ENCODE data around the gene NR5A2.

Gene NR5A2

DNA sequence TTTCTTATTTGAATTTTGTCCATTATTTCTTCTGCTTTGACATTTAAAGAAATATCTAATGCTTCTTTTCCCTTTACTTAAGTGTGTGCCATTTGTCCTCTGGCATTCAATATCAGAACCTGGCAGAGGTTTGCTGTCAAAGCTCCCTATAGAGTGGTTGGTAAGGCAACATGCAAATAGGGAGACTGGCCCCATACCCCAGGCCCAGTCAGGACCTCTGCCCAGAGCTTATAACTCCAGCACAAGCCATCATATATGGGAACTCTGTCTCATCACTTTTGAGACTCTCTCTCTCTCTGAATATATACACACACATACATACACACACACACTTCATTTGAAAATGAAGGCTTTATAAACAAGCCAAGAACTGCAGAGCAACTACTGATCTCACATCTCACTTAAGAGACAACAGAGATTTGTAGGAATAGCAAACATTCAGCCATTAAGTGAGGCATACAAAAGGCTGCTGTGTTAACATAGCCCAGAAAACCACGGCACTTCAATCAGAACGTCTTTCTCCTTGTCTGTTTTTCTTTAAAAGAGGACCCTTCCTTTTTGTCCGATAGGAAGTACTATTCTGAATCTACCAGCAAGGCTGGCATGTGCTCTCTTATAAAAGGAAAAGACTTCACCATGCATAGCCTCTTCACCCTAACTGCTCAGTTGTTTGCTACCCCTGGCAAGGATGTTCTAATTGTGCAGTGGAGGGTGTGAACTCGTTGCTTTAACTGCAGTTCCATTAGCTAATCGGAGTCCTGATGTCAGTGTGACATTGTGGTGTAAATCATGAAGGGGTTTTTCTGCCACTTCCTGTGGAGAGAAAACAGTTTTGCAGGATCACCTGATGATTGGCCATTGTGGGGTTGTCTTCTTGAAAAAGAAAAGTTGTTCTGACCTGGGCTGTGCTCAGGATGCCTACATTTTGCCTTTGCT lies 101.7 kb downstream of the NR5A2 start:
- DNase-seq: no peak

DNA sequence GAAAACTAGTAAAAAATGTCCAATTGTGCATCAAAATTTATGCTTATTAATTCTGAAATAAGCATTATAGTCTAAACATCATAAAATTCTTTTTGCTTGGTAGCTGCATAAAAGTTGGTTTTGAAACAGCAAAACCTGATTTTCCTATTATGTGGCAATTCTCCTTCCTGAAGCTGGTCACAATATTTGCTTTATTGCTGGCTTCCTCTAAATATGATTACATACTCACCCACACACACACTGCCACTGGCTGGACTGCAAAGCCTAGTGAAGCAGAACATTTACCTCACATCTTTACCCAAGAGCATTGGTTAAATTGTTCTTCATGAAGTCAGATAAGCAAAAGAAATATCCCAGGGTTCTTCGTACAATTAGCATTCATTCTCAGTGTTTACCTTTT lies 103.0 kb downstream of the NR5A2 start:
- no peak for DNase-seq

DNA sequence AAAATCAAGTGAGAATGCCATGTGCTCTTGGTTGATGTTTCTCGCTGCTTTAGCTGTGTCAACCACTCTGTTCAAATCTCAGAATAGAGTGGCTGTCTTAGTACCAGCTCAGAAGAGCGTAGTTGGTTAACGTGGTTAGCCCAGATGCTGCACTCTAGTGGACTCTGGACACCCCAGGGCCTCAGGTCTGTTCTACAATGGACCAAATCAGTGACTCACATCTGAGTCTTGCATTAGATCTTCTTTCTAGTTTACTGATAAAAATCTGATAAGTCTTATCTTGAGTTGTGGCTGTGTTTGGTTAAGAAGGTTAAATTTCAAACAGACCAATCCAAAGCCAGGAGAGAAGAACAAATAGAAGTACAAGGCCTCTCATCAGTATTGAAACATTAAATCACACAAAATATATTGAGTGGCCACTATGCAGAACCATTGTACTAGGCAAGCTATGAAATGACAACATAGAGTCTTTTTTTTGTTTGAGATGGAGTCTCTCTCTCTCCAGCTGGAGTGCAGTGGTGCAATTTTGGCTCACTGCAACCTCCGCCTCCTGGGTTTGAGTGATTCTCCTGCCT lies 104.1 kb downstream of the NR5A2 start:
- DNase-seq: no peak

DNA sequence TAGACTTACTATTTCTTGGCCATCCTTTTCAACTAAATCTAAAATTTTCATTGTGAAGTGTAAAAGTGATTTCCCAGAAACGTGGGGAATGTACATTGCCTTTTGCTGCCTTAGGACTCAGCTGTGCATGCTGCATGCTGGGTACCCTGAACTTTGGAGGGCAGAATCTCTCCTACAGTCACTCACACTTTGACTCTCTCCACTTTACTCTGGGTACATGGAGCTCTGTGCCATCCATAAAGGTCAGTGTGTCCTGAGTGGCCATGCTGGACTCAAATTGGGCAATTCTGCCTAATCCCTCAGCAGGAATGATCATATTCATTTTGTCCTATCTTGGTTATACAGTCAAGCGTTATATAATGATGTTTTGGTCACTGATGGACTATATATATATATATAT lies 105.6 kb downstream of the NR5A2 start:
- DNase-seq: no peak

DNA sequence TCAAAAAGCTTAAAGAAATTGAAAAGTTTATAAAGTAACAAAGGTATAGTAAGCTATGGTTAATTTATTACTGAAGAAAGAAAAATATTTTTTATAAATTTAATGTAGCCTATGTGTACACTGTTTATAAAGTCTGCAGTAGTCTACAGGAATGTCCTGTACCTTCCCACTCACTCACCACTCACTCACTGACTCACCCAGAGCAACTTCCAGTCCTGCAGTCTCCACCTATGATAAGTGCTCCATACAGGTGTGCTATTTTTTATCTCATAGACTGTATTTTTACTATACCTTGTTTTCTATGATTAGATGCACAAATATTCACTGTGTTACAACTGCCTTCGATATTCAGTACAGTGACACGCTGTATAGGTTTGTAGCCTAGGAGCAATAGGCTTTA lies 106.6 kb downstream of the NR5A2 start:
- no peak for DNase-seq

DNA sequence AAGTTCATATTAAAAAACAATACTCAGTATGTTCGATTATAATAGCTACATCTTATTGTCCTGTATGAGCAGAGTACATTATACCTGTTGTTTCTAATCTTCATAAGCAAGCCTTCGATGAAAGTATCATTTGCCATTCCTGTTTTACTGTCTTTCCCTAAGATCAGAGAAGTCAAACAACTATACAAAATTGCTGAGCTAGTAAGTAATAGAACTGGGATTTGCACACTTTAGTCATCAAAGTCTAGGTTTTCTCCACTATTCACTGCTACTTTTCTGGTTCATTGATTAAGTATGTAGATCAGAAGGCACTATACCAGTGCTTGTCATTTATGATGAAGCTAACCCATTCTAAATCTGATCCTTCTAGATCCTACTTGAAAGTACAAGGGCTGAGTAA lies 108.9 kb downstream of the NR5A2 start:
- no peak for DNase-seq

DNA sequence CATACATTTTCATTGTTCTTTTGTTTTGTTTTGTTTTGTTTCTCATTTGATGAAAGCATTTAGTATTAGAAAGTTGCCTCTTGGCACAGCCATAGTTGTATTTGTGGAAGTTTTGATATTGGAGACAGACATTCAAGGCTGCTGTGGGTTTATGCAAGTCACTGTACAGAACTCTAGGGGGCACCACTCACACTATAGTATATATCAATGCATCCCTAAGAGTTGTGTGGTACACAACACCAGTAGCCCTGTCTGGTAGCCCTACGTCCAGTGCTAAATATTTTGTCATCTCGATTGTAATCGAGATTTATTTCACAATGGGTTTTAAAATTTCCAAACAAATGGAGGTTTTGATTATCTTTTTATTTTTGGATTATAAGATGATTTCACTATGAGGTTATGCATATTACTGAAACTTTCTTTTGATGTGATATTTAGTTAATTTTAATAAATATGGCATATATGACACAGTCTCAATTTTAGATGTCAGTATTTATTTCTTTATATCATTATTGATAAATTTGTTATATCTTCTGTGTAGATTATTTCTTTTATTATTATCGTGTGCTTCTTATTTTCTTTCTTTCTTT lies 112.2 kb downstream of the NR5A2 start:
- no peak for DNase-seq

DNA sequence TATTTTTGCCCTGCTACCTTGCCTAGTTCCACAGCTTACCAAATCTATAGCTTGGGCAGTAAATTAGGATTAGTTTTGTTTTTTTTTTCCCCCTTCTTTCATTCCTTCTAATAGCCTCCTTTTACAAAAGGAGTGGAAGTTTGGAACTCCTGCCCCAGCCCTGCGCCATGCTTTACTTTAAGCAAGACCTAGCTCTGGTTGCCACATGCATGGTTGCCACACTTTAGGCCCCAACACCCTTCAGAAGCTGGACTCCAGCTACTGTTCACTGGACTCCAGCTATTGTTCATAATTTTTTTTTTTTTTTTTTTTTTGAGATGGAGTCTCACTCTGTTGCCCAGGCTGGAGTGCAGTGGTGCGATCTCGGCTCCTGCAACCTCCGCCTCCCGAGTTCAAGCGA lies 115.8 kb downstream of the NR5A2 start:
- no peak for DNase-seq

DNA sequence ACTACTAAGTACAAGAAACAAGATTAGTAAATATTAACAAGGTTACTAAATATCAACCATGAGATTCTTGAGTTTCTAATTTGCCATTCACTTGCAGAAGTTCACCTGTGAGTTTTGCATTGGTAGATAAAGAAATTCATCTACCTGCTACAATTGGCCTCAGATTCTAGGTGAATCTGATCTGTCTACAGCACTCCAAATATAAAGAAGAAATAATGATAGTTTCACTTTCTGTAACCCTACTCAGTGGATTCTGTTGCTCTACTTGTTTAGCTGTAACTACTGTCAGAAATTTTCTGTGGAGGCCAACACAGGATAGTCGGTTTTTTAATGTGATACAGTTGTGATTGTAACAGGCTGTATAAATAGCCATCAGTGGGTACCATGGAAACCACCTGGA lies 118.6 kb downstream of the NR5A2 start:
- no peak for DNase-seq

DNA sequence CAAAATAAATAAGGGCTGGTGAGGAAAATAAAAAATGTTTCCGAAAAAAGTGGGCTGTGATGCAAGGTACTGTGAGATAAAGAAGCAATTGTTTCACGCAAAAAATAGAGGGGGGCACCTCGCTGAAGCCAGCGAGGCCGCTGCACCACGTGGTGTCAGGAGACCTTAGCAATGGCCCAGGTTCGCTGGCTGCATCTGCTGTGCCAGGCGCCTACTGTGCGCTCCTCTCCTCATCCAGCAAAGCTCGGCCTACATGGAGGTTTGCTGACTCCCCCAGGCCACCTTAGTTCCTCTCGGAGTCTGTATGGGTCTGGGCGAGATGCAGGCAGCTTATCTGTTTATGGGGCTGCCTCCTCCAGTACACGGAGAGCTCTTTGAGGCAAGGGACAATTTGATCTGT lies 119.6 kb downstream of the NR5A2 start:
- no peak for DNase-seq

DNA sequence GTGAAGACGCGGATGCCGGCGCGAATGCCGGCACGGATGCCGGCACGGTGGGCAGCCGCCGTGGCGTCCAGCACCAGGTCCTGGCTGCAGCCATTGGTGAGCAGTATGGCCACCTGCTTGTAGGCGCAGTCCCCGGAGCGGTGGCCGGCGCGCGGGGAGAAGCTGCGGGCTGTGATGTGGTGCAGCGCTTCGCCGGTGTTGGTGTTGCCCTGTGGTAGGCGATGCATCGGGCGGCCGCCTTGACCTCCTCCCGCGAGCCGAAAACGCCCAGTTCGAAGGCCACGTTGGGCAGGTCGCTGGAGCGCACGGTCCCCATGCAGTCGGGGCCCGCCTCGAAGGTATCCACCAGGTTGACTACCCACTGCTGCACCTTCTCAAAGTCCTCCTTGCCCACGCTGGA lies 120.2 kb downstream of the NR5A2 start:
- DNase-seq: no peak

DNA sequence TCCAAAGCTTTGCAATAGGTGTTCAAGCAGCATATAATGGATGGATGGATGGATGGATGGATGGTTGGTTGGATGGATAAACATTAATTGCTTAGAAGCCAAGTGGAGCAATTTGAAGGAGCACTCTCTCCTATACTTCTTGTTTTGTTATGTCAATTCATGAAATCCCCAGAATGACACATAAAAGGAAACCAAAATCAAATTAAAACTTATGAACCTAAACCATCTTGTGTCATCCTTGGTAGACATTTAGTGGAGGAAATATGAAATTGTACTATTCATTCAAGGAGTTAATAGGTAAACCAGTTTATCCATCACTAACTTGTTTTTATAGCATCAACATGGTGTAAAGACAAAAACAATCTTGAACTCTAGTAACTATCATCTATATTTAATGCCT lies 122.5 kb downstream of the NR5A2 start:
- no peak for DNase-seq

DNA sequence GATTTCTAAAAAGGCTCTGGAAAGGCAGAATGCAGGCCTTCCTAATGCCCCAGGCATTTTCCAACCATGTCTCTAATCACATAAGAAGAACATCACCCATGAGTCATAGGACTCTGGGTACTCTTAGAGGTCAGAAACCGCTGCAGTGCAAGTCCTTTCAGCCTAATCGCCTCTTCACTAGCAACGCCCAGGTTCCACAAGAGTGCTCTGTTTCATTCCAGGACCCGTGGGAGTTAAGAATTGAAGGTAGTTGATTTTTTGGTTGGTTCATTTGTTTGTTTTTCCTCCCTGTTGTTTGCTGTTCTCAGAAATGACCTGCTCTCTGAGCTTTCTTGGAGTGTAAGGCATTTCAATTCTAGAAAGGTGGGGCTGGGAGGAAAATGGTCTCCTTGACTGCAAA lies 123.2 kb downstream of the NR5A2 start:
- no peak for DNase-seq

DNA sequence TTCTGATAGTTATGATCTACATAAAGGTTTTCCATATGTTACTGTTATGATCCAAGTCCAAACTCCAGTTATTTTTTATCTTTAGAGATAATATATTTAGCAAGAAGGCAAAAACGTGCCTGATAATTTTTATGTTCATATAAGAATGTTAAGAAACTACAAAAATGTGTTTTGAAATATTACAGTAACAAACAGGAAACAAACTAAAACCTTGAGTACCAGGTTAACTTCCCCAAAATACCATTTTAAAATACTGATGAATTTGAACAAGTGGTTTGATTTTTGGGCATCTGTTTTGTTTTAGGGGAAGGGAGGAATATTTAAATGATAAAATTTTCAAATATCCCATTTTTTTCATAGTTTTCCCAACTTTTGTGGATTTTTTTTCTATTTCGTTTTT lies 124.8 kb downstream of the NR5A2 start:
- DNase-seq: no peak

DNA sequence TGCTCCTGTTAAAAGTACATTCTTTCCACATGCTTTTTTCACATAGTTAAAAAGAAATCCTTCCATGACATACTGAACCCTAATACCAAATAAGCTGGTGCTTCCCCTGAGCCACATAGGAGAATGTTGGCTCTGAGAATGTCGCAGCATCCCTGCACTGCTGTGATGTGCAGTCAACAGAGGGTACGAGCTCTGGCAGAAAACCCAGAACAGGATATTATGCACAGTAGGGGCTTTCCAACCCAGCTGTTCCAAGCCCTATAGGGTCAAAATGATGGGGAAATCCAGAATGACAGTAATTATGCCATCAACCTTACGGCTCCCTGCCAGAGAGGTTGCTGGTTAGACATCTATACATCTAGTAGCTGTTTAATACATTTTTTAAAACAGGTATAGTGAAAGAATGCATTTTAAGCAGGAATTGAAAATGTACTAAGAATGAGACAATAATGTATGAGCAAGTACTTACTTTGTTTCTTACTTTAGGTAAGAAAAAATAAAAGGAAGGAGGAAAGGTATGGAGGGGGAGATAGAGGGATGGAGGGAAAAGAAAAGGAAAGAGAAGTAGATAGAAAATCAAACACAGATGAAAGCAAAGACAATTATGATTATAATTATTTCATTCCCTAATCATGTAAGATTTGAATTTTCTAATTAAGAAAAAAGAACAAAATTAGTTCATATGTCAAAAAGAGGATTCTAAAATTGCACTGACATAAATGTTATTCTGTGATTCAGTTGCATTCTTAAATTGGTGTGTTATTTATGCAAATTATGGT lies 126.0 kb downstream of the NR5A2 start:
- no peak for DNase-seq

DNA sequence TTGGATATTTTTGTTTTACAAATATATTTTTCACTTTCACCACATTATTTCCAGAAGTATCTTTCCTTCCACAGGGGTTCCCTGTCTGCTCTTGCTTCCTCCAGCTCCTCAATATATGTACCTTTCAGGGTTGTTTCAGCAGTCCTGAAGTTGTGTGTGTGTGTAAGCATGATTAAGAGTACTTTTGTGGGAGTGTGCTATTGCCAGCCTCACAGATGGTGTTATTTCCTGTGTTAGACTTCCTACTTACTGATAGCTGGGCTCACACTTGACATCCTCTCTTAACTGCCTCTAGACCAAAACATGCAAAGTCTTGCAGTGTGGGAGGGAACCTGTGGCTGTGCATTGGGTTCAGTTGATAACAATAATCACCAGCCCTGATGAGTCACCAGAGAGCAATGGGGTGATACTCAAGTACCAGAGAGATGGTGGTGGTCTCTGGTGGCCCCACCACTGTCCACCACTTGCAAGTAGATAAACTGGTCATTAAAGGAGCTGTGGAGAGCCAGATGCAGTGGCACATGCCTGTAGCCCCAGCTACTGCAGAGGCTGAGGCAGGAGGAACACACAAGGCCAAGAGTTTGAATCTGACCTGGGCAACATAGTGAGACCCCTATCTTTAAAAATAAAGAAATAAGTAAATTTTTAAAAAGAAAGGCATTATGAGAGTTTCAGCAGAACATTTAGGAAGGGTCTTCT lies 126.7 kb downstream of the NR5A2 start:
- no peak for DNase-seq

DNA sequence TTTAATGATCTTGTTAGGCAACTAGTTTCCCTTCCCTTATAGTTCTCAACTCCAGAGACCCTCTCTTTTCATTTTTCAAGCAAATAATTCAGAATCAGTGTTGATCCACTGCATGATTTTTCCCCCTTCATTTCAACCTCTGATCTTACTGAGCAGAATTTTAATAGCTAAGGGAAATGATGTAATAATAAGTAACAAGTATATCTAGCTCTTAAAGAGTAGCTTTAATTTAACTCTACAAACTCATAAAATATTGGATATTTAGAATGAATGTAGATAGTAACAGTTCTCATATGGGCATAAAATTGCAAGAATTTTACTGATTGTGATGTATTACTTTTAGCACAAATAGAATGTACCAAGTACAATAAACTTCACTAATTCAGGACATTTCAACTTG lies 130.2 kb downstream of the NR5A2 start:
- no peak for DNase-seq

DNA sequence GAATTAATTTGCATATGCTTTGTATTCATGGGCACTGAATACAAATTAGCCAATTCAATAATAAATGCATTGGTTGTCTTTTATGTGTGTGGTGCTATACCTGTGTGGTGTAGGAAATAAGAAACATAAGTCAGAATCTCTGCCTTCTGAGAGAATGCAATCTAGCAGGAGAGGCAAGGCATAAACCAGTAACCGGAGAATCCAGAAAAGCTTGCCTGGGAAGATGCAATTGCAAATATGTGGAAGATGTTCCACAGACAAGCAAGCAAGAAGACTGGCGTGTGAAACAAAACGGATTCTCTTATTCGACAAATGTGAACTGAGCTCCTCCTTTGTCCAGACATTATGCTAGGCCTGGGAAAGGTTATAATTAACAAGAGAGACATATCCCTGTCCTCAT lies 134.3 kb downstream of the NR5A2 start:
- no peak for DNase-seq

DNA sequence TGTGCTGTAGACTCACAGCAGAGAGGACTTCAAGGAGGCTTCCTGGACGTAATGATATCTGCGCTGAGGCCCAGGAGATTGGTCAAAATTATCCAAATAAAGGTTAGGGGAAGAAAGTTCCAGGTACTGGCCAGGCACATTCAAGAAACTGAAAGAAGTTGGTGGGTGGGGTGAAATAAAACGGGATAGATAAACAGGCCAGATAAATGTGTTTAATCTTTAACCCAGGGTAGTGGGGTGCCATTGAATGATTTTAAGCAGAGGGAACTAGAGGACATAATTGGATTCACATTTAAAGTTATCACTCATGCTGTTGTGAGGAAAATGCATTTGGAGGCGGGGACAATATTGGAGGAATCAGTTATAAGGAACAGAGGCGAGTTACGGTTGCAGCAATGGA lies 134.7 kb downstream of the NR5A2 start:
- DNase-seq: no peak

DNA sequence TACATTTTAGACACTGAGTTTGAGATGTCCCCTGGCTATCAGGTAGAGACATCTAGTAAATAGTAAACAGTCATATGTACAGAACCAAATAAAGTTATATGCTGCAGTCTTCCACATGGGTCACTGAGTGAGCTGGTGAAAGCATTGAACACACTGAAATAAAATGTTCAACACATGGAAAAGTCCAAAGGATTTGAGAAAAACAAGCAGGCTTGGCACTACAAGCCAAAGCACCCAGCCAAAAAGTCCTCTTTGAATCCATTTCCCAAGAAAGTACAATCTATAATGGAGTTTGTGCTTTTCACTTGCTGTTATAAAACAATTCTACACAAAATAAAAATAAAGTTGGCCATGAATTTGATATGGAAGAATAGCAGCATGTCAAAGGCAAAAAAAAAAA lies 135.4 kb downstream of the NR5A2 start:
- no peak for DNase-seq

DNA sequence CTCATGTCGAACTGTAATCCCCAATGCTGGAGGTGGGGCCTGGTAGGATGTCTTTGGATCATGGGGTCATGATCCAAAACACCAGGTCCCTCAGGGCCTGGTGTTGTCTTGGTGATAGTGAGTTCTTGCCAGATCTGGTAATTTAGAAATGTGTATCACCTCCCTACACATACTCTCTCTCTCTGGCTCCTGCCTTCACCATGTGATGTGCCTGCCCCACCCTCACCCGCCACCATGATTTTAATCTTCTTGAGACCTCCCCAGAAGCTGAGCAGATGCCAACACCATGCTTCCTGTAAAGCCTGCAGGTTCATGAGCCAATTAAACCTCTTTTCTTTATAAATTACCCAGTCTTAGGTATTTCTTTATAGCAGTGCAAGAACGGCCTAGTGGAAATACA lies 136.4 kb downstream of the NR5A2 start:
- DNase-seq: no peak

DNA sequence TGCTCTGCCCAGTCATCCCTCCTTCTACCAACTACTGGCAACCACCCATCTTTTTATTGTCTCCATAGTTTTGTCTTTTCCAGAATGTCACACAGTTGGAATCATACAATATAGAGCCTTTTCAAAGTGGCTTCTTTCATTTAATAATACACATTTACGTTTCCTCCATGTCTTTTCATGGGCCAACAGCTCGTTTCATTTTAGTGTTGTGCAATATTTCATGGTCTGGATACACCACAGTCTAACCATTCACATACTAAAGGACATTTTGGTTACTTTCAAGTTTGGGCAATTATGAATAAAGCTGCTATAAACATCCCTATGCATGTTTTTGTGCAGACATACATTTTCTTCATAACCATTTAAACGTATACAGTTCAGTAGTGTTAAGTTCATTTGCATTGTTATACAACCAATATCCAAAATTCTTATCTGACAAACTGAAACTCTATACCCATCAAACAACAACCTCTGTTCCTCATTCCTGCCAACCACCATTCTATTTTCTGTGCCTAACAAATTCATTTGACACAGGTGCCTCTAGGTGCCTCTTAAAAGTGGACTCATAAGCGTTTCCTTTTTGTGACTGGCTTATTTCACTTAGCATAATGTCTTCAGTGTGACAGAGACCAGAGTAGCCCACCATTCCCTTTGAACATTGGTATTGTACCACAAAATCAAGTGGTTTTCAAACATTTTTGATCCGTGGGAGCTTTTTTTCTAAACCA lies 138.1 kb downstream of the NR5A2 start:
- DNase-seq: no peak
